HepG2 (cell line): ENCODE data around the gene HORMAD2. TPM values are rescaled to one million over a fixed set of nuclear protein-coding genes. Genes with fewer than 3 reads are reported as not detected.
A peak's percentile ranks its signal among the peaks of the same experiment; 100 is the strongest.

Source experiments
- ATAC-seq: fragments of 200-7000 bp; cut with Tn5 transposase; 3 replicates; pipeline ENCODE4 v1.9.1; 2020; ENCODE audit warnings: mild to moderate bottlenecking, moderate library complexity
- BruUV-seq: library from RNA; stranded (reverse); fragments of 400-500 nt; replicated peaks from 2 replicates; lab custom pipeline; 2021; lab: Mats Ljungman, UMichigan
- CTCF ChIA-PET: fragments of 300-600 bp; formaldehyde crosslinking; extraction: SDS; loops from one replicate; lab custom pipeline; 2021; ENCODE audit warnings: low total read pairs, inconsistent platforms, low intra/inter-chr PET ratio; lab: Yijun Ruan, JAX
- POLR2A ChIA-PET: fragments of 350-600 bp; sonication (Branson Sonifier 250); formaldehyde crosslinking; loops from one replicate; lab custom pipeline; 2020; ENCODE audit warnings: antibody characterized with exemption, inconsistent platforms; lab: Yijun Ruan, JAX
- DNase-seq: peaks from one replicate; pipeline ENCODE4 v3.0.0-alpha.2; 2015; ENCODE audit warnings: low spot score
- FAIRE-seq: peaks from 3 replicates; lab custom pipeline; 2011; peaks lifted over from hg19 to GRCh38; lab: Jason Lieb, UNC
- H2AFZ ChIP-seq: one replicate; pipeline ENCODE4 v1.6.1; 2011; ENCODE audit warnings: low read length, inconsistent platforms
- H3K27ac ChIP-seq: fragments of 300-600 bp; 3 replicates; pipeline ENCODE4 v1.8.0; 2011; ENCODE audit warnings: mixed run types, mild to moderate bottlenecking, mixed read lengths, low read length, inconsistent platforms; ENCODE audit not compliant: insufficient read depth; ENCODE audit errors: extremely low read length
- H3K27me3 ChIP-seq, 2 experiments: fragments of 200-600 bp in 1 of 2; 2 replicates in 1 of 2; 3 replicates in 1 of 2; pipeline versions ENCODE4 v1.6.0 to v1.8.0; 2011; ENCODE audit warnings: low read length in 2 of 2, mild to moderate bottlenecking in 2 of 2, moderate library complexity in 2 of 2, inconsistent platforms in 1 of 2; ENCODE audit not compliant: insufficient read depth in 2 of 2, control insufficient read depth in 1 of 2
- H3K36me3 ChIP-seq, 2 experiments: fragments of 200-600 bp in 1 of 2; replicated peaks in 1 of 2; 2 replicates in 1 of 2; 3 replicates in 1 of 2; pipeline versions ENCODE4 v1.5.1 to v1.8.0; 2011; ENCODE audit warnings: low read length in 2 of 2, inconsistent platforms in 1 of 2; ENCODE audit not compliant: insufficient read depth in 2 of 2, control insufficient read depth in 1 of 2
- H3K4me1 ChIP-seq: 2 replicates; pipeline ENCODE4 v1.5.1; 2012; ENCODE audit warnings: low read length, inconsistent platforms; ENCODE audit not compliant: insufficient read depth
- H3K4me2 ChIP-seq: 2 replicates; pipeline ENCODE4 v1.6.0; 2011; ENCODE audit warnings: low read depth, low read length, inconsistent platforms
- H3K4me3 ChIP-seq, 3 experiments: fragments of 200-600 bp in 1 of 3; sonication (generic), shearing (Covaris generic) in 1 of 3; replicated peaks in 1 of 3; 2 replicates each; pipeline ENCODE4 v1.5.1; 2011 to 2016; ENCODE audit warnings: low read length in 3 of 3, inconsistent platforms in 2 of 3, low read depth in 2 of 3, mild to moderate bottlenecking in 2 of 3, control low read depth in 1 of 3, mixed read lengths in 1 of 3; ENCODE audit not compliant: insufficient read depth in 1 of 3
- H3K79me2 ChIP-seq: one replicate; pipeline ENCODE4 v1.6.1; 2011; ENCODE audit warnings: low read length, inconsistent platforms; ENCODE audit not compliant: insufficient read depth
- H3K9ac ChIP-seq: 2 replicates; pipeline ENCODE4 v1.6.0; 2011; ENCODE audit warnings: mild to moderate bottlenecking, low read depth, low read length, inconsistent platforms; ENCODE audit not compliant: insufficient read depth
- H3K9me3 ChIP-seq: 2 replicates; pipeline ENCODE4 v1.5.1; 2012; ENCODE audit warnings: mild to moderate bottlenecking, low read length
- H4K20me1 ChIP-seq: 2 replicates; pipeline ENCODE4 v1.6.0; 2011; ENCODE audit warnings: inconsistent platforms, mild to moderate bottlenecking, low read length, moderate library complexity; ENCODE audit not compliant: insufficient read depth
- CBX2 ChIP-seq, 2 experiments: fragments of 200-600 bp in 1 of 2; sonication (generic); formaldehyde crosslinking in 1 of 2; IDR thresholded peaks; 2 replicates each; pipeline versions ENCODE4 v1.7.0 to v1.8.1; 2018 to 2022; ENCODE audit warnings: low read depth in 2 of 2, low read length in 1 of 2, mild to moderate bottlenecking in 1 of 2, missing genetic modification reagents in 1 of 2
- IKZF4 ChIP-seq: sonication (generic); formaldehyde crosslinking; IDR thresholded peaks from 2 replicates; pipeline ENCODE4 v1.5.1; 2020; ENCODE audit warnings: borderline replicate concordance, mild to moderate bottlenecking, low read depth, missing genetic modification reagents; ENCODE audit errors: not compliant biosample characterization
- MAFG ChIP-seq: sonication (generic); formaldehyde crosslinking; IDR thresholded peaks from 2 replicates; pipeline ENCODE4 v1.5.1; 2020; ENCODE audit warnings: mild to moderate bottlenecking, missing genetic modification reagents
- MYC ChIP-seq: sonication (generic); formaldehyde crosslinking; IDR thresholded peaks from 2 replicates; pipeline ENCODE4 v1.9.0; 2021; ENCODE audit warnings: missing genetic modification reagents, borderline replicate concordance
- SOX13 ChIP-seq, 3 experiments: fragments of 450-650 bp in 1 of 3; sonication (generic) in 1 of 3; formaldehyde crosslinking in 1 of 3; IDR thresholded peaks in 2 of 3; conservative IDR thresholded peaks in 1 of 3; 2 replicates each; pipeline versions ENCODE4 v1.5.0 to v1.6.1; 2016 to 2020; ENCODE audit warnings: antibody characterized with exemption in 1 of 3, mild to moderate bottlenecking in 1 of 3, missing compliant biosample characterization in 1 of 3, missing genetic modification reagents in 1 of 3, moderate library complexity in 1 of 3
- SOX6 ChIP-seq, 2 experiments: fragments of 450-650 bp in 1 of 2; sonication (generic) in 1 of 2; formaldehyde crosslinking in 1 of 2; IDR thresholded peaks; 2 replicates each; pipeline versions ENCODE4 v1.4.0 to v1.6.1; 2017 to 2020; ENCODE audit warnings: antibody characterized with exemption in 1 of 2, mild to moderate bottlenecking in 1 of 2, missing genetic modification reagents in 1 of 2
- TCF7 ChIP-seq: sonication (generic); IDR thresholded peaks from 2 replicates; pipeline ENCODE4 v1.6.1; 2016; ENCODE audit warnings: antibody characterized with exemption, low read depth
- ZNF775 ChIP-seq: sonication (generic); formaldehyde crosslinking; IDR thresholded peaks from 2 replicates; pipeline ENCODE4 v1.4.0; 2020; ENCODE audit warnings: missing genetic modification reagents, mild to moderate bottlenecking, moderate library complexity, borderline replicate concordance
- WGBS: methylation state at CpG from one replicate; pipeline ENCODE4 v1.1.6; 2017; ENCODE audit warnings: low lambda C conversion rate; 5-methylcytosine and 5-hydroxymethylcytosine counted together
- in situ Hi-C: cut with HindIII; loops from 2 replicates; pipeline ENCODE4 v1.10.0; 2017; ENCODE audit warnings: low pct_unique_long_range_greater_than_20kb; ENCODE audit not compliant: extremely low pct_ligation_motif_present
- intact Hi-C: fragments of 100-400 bp; cut with micrococcal nuclease; formaldehyde crosslinking; loops from one replicate; pipeline ENCODE4 v1.10.0; 2022; ENCODE audit not compliant: unreplicated experiment
- polyA plus RNA-seq, 8 experiments: library from polyadenylated mRNA; depleted of rRNA in 3 of 8; stranded (reverse) in 7 of 8; unstranded in 1 of 8; fragments of >200 nt; fragmentation: Illumina TruSeq in 4 of 8; extraction: Trizol in 4 of 8; gene quantifications; 2 replicates each; pipeline versions ENCODE4 v1.2.1 to v1.2.3, GENCODE V29; 2011 to 2016; ENCODE audit warnings: low read depth in 4 of 8, missing spikeins in 1 of 8, mixed read lengths in 1 of 8; ENCODE audit not compliant: insufficient read depth in 1 of 8
- total RNA-seq, 5 experiments: library from RNA; depleted of rRNA; stranded (reverse); fragments of >200 nt; fragmentation: Illumina TruSeq; extraction: Trizol; gene quantifications; 2 replicates each; pipeline ENCODE4 v1.2.3, GENCODE V29; 2016; ENCODE audit warnings: low read depth in 1 of 5
- TF ChIP-seq, protein P1 (sequence below): sonication (generic); formaldehyde crosslinking; conservative IDR thresholded peaks from 2 replicates; pipeline ENCODE4 v1.8.0; 2022; ENCODE audit warnings: low read depth, missing genetic modification reagents
- TF ChIP-seq, protein P2 (sequence below): sonication (generic); formaldehyde crosslinking; IDR thresholded peaks from 2 replicates; pipeline ENCODE4 v1.8.1; 2022; ENCODE audit warnings: mild to moderate bottlenecking, missing genetic modification reagents
- TF ChIP-seq, protein P3 (sequence below): sonication (generic); formaldehyde crosslinking; IDR thresholded peaks from 2 replicates; pipeline ENCODE4 v1.4.0; 2020; ENCODE audit warnings: missing genetic modification reagents, mild to moderate bottlenecking, borderline replicate concordance
- TF ChIP-seq, protein P4 (sequence below): sonication (generic); formaldehyde crosslinking; IDR thresholded peaks from 2 replicates; pipeline ENCODE4 v1.4.0; 2020; ENCODE audit warnings: missing genetic modification reagents

The HORMAD2 gene
- total and polyA plus RNA-seq, 2 of the 13 experiments (the other 11 are each of a cell fraction or from before 2014, with no cell fraction given) = not detected

DNA sequence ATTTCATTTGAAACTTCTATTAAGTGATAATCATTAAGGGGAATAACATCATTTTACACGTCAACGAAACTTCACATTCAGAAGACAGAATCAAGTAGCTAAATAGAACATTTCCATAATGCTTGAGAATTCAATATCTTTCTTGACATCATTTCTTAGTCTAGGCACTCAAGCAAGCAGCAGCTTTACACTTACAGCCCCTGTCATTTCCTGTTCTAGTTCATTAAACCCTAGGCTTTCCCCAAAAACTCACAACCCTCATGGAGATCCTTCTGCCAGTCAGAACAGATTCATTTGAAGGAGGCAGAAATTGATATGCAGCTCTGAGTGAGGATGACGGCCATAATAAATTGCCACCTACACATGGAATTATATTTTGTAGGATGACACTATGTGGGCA, 5.3 kb upstream of the HORMAD2 start (continued):
- TF ChIP-seq IKZF4 (CRISPR knock-in tag) (no peak), MAFG (no peak)
- TF ChIP-seq, protein P1, sequence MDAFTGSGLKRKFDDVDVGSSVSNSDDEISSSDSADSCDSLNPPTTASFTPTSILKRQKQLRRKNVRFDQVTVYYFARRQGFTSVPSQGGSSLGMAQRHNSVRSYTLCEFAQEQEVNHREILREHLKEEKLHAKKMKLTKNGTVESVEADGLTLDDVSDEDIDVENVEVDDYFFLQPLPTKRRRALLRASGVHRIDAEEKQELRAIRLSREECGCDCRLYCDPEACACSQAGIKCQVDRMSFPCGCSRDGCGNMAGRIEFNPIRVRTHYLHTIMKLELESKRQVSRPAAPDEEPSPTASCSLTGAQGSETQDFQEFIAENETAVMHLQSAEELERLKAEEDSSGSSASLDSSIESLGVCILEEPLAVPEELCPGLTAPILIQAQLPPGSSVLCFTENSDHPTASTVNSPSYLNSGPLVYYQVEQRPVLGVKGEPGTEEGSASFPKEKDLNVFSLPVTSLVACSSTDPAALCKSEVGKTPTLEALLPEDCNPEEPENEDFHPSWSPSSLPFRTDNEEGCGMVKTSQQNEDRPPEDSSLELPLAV (CRISPR knock-in tag) = no peak
- TF ChIP-seq, all 625 proteins: peak for 0

DNA sequence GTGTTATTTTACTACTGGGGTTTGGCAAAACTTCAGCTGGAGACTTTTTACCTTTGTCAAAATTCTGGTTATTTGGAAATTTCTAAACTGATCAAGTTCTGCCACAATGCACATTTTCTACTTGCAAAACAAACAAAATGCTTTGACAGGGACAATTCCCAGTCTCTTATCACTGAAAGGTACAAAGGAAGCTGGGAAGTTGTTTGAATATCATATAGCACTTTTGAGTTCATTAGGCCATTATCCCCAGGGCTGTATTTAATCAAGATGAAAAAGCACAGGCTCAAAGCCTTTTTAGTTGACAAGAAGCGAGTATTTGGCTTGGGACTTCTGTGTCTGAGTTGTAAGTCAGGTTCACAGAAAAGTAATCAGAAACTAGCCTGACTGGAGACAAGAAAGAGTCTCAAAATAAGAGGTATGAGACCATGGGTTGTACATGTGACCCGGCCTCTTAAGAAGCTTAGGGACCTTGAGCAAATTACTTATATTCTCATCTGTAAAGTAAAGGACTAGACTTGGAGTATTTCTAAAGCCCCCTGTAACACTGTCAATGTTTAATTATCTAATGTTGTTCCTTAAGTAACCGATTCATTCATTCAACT, 2.9 kb upstream of the HORMAD2 start:
- ChIA-PET POLR2A (no interaction called here), CTCF (no interaction called here)
- no TSS peak for BruUV-seq
- Histone ChIP-seq H3K4me2 (no peak overlapping the region), H3K27me3 (peaks cover 0 to 16% of the 10 kb centered on the region in 2 experiments; a peak in 2 of 5 replicates), H3K9ac (no peak overlapping the region), H2AFZ (no peak overlapping the region), H3K4me3 (no peak overlapping the region), H3K79me2 (no peaks in the 10 kb centered on the region), H3K9me3 (no peaks in the 10 kb centered on the region), H3K4me1 (peaks cover 24% of the 10 kb centered on the region), H3K27ac (no peak overlapping the region), H4K20me1 (no peaks in the 10 kb centered on the region), H3K36me3 (no peaks in the 10 kb centered on the region)
- FAIRE-seq = no peak
- DNase-seq = peak; percentile 27
- in situ Hi-C loops (no loop called here), intact Hi-C loops (no loop called here)
- ATAC-seq = no peak
- TF ChIP-seq, protein P2, sequence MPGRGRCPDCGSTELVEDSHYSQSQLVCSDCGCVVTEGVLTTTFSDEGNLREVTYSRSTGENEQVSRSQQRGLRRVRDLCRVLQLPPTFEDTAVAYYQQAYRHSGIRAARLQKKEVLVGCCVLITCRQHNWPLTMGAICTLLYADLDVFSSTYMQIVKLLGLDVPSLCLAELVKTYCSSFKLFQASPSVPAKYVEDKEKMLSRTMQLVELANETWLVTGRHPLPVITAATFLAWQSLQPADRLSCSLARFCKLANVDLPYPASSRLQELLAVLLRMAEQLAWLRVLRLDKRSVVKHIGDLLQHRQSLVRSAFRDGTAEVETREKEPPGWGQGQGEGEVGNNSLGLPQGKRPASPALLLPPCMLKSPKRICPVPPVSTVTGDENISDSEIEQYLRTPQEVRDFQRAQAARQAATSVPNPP (CRISPR knock-in tag) = no peak
- TF ChIP-seq MYC (CRISPR knock-in tag) (no peak), TCF7 (0 out of 2 replicates have a peak, but pooled peaks have one; percentile 11), CBX2 (IDR thresholded peaks at IDR 0.05; ENCODE audit: low read depth, low read length) (no peak), CBX2 (CRISPR knock-in tag; IDR thresholded peaks at IDR 0.05; ENCODE audit: low read depth) (no peak), ZNF775 (no peak), SOX13 (IDR thresholded peaks at IDR 0.05) (no peak), SOX13 (CRISPR knock-in tag; conservative IDR thresholded peaks at IDR 0.05 in 1 of 2, IDR thresholded peaks at IDR 0.05 in 1 of 2) (peak in 1 of 2 experiments; percentile 58; a peak in 2 of 4 replicates), SOX6 (IDR thresholded peaks at IDR 0.05) (no peak), SOX6 (CRISPR knock-in tag; IDR thresholded peaks at IDR 0.05) (peak; percentile 37; the same call in 1 of the 2 replicates)
- TF ChIP-seq, protein P3, sequence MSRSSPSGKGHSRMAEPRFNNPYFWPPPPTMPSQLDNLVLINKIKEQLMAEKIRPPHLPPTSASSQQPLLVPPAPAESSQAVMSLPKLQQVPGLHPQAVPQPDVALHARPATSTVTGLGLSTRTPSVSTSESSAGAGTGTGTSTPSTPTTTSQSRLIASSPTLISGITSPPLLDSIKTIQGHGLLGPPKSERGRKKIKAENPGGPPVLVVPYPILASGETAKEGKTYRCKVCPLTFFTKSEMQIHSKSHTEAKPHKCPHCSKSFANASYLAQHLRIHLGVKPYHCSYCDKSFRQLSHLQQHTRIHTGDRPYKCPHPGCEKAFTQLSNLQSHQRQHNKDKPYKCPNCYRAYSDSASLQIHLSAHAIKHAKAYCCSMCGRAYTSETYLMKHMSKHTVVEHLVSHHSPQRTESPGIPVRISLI (CRISPR knock-in tag) = no peak
- TF ChIP-seq, protein P4, sequence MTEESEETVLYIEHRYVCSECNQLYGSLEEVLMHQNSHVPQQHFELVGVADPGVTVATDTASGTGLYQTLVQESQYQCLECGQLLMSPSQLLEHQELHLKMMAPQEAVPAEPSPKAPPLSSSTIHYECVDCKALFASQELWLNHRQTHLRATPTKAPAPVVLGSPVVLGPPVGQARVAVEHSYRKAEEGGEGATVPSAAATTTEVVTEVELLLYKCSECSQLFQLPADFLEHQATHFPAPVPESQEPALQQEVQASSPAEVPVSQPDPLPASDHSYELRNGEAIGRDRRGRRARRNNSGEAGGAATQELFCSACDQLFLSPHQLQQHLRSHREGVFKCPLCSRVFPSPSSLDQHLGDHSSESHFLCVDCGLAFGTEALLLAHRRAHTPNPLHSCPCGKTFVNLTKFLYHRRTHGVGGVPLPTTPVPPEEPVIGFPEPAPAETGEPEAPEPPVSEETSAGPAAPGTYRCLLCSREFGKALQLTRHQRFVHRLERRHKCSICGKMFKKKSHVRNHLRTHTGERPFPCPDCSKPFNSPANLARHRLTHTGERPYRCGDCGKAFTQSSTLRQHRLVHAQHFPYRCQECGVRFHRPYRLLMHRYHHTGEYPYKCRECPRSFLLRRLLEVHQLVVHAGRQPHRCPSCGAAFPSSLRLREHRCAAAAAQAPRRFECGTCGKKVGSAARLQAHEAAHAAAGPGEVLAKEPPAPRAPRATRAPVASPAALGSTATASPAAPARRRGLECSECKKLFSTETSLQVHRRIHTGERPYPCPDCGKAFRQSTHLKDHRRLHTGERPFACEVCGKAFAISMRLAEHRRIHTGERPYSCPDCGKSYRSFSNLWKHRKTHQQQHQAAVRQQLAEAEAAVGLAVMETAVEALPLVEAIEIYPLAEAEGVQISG (CRISPR knock-in tag) = no peak
- TF ChIP-seq, all 625 proteins: peak for 3
- 2% methylated on average over 3 of the region's 3 CpGs for WGBS
